Tibial nerve (tissue), 4 donors: ENCODE results near the gene WBP11. TPM values are rescaled to one million over a fixed set of nuclear protein-coding genes. Genes with fewer than 3 reads are reported as not detected.
A peak's percentile ranks its signal among the peaks of the same experiment; 100 is the strongest.
"Not testable (repeated sequence)": the region's sequence is repeated elsewhere in the genome, so short reads cannot be mapped to it uniquely, and the experiment has no call there.

Source experiments
- DNase-seq, 2 donors: peaks; one replicate each; pipeline ENCODE4 v3.0.0-alpha.2; 2019; ENCODE audit warnings: low spot score in 2 of 2
- H3K27ac ChIP-seq, 4 donors: fragments of 200-600 bp; sonication (generic) in 3 of 4; one replicate each; pipeline ENCODE4 v1.5.1; 2017 to 2019; ENCODE audit warnings: mild to moderate bottlenecking in 1 of 4
- H3K27me3 ChIP-seq, 2 donors: fragments of 200-600 bp; sonication (generic) in 1 of 2; one replicate each; pipeline versions ENCODE4 v1.5.1 to v1.6.0; 2017 to 2019
- H3K36me3 ChIP-seq, 3 donors: fragments of 200-600 bp; sonication (generic); one replicate each; pipeline ENCODE4 v1.5.1; 2018 to 2019
- H3K4me1 ChIP-seq, 4 donors: fragments of 200-600 bp; sonication (generic) in 3 of 4; one replicate each; pipeline ENCODE4 v1.5.1; 2017 to 2019
- H3K4me3 ChIP-seq, 4 donors: fragments of 200-600 bp; sonication (generic) in 3 of 4; one replicate each; pipeline ENCODE4 v1.5.1; 2017 to 2019; ENCODE audit warnings: mild to moderate bottlenecking in 1 of 4, moderate library complexity in 1 of 4
- H3K9me3 ChIP-seq, 4 donors: fragments of 200-600 bp; sonication (generic) in 3 of 4; one replicate each; pipeline ENCODE4 v1.5.1; 2017 to 2019
- EP300 ChIP-seq, 2 donors: sonication (generic); formaldehyde crosslinking; IDR thresholded peaks; one replicate each; pipeline ENCODE4 v1.6.1; 2017; ENCODE audit warnings: antibody characterized with exemption in 2 of 2, mild to moderate bottlenecking in 1 of 2
- POLR2A ChIP-seq, 2 donors: fragments of 450-650 bp; IDR thresholded peaks; one replicate each; pipeline ENCODE4 v1.6.1; 2017; ENCODE audit warnings: antibody characterized with exemption in 2 of 2, mild to moderate bottlenecking in 2 of 2, moderate library complexity in 2 of 2
- WGBS, 2 donors: methylation state at CpG; one replicate each; pipeline ENCODE4 v1.1.5; 2018; 5-methylcytosine and 5-hydroxymethylcytosine counted together
- total RNA-seq, 4 donors: library from RNA; depleted of rRNA; stranded (reverse); fragments of >200 nt; gene quantifications; one replicate each; pipeline ENCODE4 v1.1.0, GENCODE V29; 2016
- TF ChIP-seq, protein P1 (sequence below), 5 experiments: fragments of 200-600 bp in 3 of 5; fragments of 450-650 bp in 2 of 5; sonication (generic) in 3 of 5; IDR thresholded peaks; one replicate each; pipeline ENCODE4 v1.5.1; 2016 to 2019; ENCODE audit warnings: antibody characterized with exemption in 5 of 5, mild to moderate bottlenecking in 3 of 5, moderate library complexity in 2 of 5

The WBP11 gene
- total RNA-seq, 4 donors from 2014 or later, result 11.7 to 22.6 (median 19.2) TPM

DNA sequence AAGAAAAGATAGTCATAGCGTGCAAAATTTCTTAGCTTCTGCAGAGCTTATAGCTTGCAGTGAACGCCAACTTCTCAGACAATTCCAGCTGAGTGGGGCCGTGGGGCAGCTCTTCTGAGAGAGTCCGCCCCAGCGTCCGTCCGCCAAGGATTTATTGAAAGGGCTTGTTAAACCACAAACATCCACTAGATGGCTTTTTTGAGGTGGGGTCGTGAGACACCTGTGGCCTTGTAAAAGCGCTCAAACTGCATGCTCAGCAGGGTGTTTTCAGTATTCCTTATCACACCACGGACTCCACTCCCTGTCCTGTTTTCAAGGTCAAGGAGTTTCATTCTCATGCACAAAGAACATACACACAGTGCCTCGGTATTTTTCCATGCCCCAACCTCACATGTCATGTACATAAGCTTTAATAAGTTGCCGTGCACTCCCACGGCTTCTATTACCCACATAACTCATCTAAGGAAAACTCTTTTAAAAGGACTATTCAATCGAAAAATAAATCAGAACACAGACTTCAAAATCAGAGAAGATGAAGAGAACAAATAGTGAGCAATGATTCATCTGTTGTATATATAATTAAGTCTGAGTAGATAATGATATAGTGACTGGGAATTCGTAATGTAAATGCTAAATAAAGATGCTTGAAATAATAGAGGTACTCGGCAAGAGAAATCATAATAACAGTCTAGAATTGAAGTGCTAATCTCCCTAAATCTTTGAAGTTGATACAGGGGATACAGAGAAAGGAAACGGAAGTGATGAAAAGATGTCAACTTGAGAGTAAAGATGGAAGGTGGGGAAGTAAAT, 46.7 kb downstream of the WBP11 start:
- peaks cover 0 to 18% (median 0%) of the 10 kb centered on the region in 3 donors for H3K36me3 ChIP-seq
- no peak for DNase-seq
- H3K9me3 ChIP-seq, result peaks cover 0 to 12% (median 0%) of the 10 kb centered on the region in 4 donors
- H3K27me3 ChIP-seq, result no peaks in the 10 kb centered on the region
- 40 to 45% methylated on average over 17 of the region's 17 CpGs for WGBS, 2 donors
- no peak for TF ChIP-seq EP300 (IDR thresholded peaks at IDR 0.05)
- no peak for TF ChIP-seq POLR2A (IDR thresholded peaks at IDR 0.05)
- TF ChIP-seq, protein P1, sequence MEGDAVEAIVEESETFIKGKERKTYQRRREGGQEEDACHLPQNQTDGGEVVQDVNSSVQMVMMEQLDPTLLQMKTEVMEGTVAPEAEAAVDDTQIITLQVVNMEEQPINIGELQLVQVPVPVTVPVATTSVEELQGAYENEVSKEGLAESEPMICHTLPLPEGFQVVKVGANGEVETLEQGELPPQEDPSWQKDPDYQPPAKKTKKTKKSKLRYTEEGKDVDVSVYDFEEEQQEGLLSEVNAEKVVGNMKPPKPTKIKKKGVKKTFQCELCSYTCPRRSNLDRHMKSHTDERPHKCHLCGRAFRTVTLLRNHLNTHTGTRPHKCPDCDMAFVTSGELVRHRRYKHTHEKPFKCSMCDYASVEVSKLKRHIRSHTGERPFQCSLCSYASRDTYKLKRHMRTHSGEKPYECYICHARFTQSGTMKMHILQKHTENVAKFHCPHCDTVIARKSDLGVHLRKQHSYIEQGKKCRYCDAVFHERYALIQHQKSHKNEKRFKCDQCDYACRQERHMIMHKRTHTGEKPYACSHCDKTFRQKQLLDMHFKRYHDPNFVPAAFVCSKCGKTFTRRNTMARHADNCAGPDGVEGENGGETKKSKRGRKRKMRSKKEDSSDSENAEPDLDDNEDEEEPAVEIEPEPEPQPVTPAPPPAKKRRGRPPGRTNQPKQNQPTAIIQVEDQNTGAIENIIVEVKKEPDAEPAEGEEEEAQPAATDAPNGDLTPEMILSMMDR (IDR thresholded peaks at IDR 0.05), result peak in 2 of 5 experiments; percentile 8 to 21
- no peak overlapping the region for H3K4me3 ChIP-seq
- H3K27ac ChIP-seq, result no peak overlapping the region
- H3K4me1 ChIP-seq, result peaks cover 0 to 5% (median 0%) of the 10 kb centered on the region in 4 donors

DNA sequence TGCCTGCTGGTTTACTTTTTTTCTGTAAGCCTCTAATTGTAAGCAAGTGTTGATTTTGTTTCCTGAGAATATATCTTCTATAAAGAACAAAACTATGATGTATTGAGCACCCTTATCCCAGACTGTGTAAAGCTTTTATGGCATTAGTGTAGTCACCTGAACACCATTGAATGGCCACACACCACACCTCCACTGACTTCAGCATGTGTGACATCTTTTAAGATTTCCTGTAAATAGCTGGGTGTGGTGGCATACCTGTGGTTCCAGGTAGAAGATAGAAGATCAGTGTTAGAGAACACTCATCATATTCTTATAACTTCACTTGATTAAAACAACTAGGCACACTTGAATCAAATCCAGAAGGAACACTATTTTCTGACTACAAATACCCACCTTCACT, 51.3 kb downstream of the WBP11 start:
- TF ChIP-seq EP300 (IDR thresholded peaks at IDR 0.05), result no peak
- TF ChIP-seq, protein P1 (IDR thresholded peaks at IDR 0.05), result no peak
- TF ChIP-seq POLR2A (IDR thresholded peaks at IDR 0.05), result no peak
- H3K4me3 ChIP-seq, result no peak overlapping the region
- no peaks in the 10 kb centered on the region for H3K9me3 ChIP-seq
- no peak for DNase-seq
- peaks cover 0 to 5% (median 0%) of the 10 kb centered on the region in 4 donors for H3K4me1 ChIP-seq
- peaks cover 0 to 3% (median 0%) of the 10 kb centered on the region in 3 donors for H3K36me3 ChIP-seq
- H3K27ac ChIP-seq, result no peak overlapping the region
- H3K27me3 ChIP-seq, result no peaks in the 10 kb centered on the region

DNA sequence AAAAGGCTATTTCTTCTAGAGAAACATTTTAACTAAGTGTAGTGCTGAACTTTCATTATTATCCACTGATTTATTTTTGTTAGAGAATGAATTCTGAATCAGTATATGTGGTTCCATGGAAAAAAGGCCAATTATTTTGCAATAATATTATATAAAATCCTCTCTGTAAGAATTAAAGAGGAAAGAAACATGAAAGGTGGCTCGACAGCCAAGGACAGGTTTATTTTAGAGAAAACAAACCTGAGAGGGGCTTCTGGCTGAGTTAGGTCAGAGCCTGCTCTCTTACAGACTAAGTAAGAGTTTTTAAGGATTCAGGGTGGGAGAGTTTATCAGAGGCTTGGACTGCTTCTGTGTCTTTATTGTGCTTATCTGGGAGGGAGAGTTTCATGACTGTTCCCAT, 60.2 kb downstream of the WBP11 start:
- peaks cover 0 to 21% (median 0%) of the 10 kb centered on the region in 4 donors for H3K9me3 ChIP-seq
- no peaks in the 10 kb centered on the region for H3K4me1 ChIP-seq
- WGBS, 2 donors, result 92 to 95% methylated on average over 1 of the region's 1 CpG
- TF ChIP-seq EP300 (IDR thresholded peaks at IDR 0.05) (no peak), POLR2A (IDR thresholded peaks at IDR 0.05) (no peak)
- TF ChIP-seq, protein P1 (IDR thresholded peaks at IDR 0.05), result no peak
- DNase-seq, result no peak
- H3K27ac ChIP-seq, result no peak overlapping the region
- no peaks in the 10 kb centered on the region for H3K27me3 ChIP-seq
- H3K4me3 ChIP-seq, result no peak overlapping the region
- H3K36me3 ChIP-seq, result peaks cover 0 to 46% (median 0%) of the 10 kb centered on the region in 3 donors

DNA sequence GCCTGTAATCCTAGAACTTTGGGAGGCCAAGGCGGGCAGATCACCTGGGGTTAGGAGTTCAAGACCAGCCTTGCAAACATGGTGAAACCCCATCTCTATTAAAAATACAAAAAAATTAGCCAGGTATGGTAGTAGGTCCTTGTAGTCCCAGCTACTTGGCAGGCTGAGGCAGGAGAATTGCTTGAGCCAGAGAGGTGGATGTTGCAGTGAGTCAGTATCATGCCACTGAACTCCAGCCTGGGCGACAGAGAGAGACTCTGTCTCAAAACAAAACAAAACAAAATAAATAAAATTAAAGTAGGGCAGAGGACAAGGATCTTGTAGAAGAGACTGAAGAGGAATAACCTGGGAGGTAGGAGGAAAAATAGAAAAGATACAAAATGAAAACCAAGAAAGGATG, 61.3 kb downstream of the WBP11 start:
- TF ChIP-seq, protein P1 (IDR thresholded peaks at IDR 0.05), result no peak
- TF ChIP-seq POLR2A (IDR thresholded peaks at IDR 0.05) (no peak), EP300 (IDR thresholded peaks at IDR 0.05) (no peak)
- 96 to 100% methylated on average over 2 of the region's 2 CpGs for WGBS, 2 donors
- peaks cover 0 to 21% (median 0%) of the 10 kb centered on the region in 4 donors for H3K9me3 ChIP-seq

DNA sequence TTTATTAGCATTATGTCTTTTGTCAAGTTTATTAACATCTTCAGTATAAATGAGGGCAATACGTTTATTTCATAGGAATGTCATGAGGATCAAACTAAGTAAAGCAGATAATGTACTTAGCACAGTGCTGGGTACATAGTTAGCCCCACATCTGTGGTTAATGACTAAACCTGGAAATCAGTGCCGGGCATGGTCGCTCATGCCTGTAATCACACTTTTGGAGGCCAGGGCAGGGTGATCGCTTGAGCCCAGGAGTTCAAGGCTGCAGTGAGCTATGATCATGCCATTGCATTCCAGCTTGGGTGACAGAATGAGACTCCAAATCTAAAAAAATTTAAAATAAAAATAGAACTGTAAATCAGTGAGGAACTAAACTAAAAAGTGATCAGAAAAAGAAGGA, 62.1 kb downstream of the WBP11 start:
- Histone ChIP-seq H3K9me3 (peaks cover 0 to 20% (median 0%) of the 10 kb centered on the region in 4 donors), H3K4me1 (no peaks in the 10 kb centered on the region), H3K27ac (no peak overlapping the region), H3K36me3 (peaks cover 0 to 38% (median 0%) of the 10 kb centered on the region in 3 donors), H3K27me3 (no peaks in the 10 kb centered on the region), H3K4me3 (no peak overlapping the region)
- DNase-seq, result no peak
- TF ChIP-seq EP300 (IDR thresholded peaks at IDR 0.05) (no peak), POLR2A (IDR thresholded peaks at IDR 0.05) (no peak)
- TF ChIP-seq, protein P1 (IDR thresholded peaks at IDR 0.05), result no peak
- 87 to 88% methylated on average over 4 of the region's 4 CpGs for WGBS, 2 donors

More for the DNA sequence above, 61.3 kb downstream of the WBP11 start:
- H3K27me3 ChIP-seq, result no peaks in the 10 kb centered on the region
- H3K36me3 ChIP-seq, result peaks cover 0 to 43% (median 0%) of the 10 kb centered on the region in 3 donors
- H3K4me1 ChIP-seq, result no peaks in the 10 kb centered on the region
- H3K27ac ChIP-seq, result no peak overlapping the region
- H3K4me3 ChIP-seq, result no peak overlapping the region
- DNase-seq, result no peak

DNA sequence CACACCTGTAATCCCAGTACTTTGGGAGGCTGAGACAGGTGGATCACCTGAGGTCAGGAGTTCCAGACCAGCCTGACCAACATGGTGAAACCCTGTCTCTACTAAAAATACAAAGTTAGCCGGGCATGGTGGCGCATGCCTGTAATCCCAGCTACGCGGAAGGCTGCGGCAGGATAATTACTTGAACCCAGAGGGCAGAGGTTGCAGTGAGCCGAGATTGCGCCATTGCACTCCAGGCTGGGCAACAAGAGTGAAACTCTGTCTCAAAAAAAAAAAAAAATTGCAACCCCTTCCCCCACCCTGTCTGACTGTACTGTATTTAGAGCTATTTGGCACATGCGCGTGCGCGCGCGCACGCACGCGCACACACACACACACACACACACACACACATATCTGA, 66.8 kb downstream of the WBP11 start:
- WGBS, 2 donors, result 87% methylated on average over 16 of the region's 16 CpGs
- not testable (repeated sequence) for H3K27me3 ChIP-seq, H3K9me3 ChIP-seq, DNase-seq, H3K4me3 ChIP-seq, H3K4me1 ChIP-seq, H3K36me3 ChIP-seq, H3K27ac ChIP-seq
